ENCODE results near the gene AHCYL2. TPM values are rescaled to one million over a fixed set of nuclear protein-coding genes. Genes with fewer than 3 reads are reported as not detected.

The AHCYL2 gene
- polyA plus RNA-seq, 1 donor from 2014 or later: 39.9 TPM

DNA sequence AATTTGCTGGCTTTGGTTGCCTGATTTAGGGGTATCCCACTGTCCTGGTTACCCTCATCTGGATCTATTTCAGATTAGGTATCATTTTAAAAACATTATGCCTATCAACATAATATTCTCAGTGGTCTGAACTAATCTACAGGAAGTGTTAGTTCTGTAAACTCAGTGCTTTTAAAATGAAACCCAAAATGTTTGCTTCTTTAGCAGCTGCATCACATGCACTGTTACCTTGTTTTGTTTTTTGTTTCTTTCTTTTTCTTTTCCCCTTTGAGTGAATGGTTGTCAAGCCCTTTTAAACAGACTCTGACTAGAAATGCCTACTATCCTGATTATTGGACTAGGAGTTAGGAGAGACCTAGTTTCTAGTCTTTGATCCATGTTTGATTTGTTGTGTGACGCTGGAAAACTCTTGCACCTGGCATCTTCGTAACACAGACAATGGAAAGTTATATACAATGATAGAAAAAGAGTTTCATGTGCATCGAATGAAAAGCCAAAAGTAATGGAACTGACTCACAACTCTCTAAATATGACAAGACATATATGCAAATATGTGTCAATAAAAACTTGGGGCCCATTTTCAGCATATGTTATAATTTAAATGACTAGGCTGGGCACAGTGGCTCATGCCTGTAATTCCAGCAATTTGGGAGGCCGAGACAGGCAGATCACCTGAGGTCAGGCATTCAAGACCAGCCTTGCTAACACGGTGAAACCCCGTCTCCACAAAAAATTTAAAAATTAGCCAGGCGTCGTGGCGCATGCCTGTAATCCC lies 157.1 kb downstream of the AHCYL2 start:
- Histone ChIP-seq H3F3A (ENCODE audit: insufficient read depth, low read length, poor library complexity, severe bottlenecking) (no peaks in the 10 kb centered on the region), H3K9ac (ENCODE audit: low read length) (no peak overlapping the region), H3K79me2 (replicated peaks; ENCODE audit: insufficient read depth, low read length) (no peaks in the 10 kb centered on the region), H2AFZ (ENCODE audit: low read depth, low read length) (no peak overlapping the region), H3K4me2 (ENCODE audit: low read length) (no peak overlapping the region), H3K9me3 (ENCODE audit: low read length) (no peaks in the 10 kb centered on the region), H3K9me2 (ENCODE audit: insufficient read depth, low read length) (no peaks in the 10 kb centered on the region), H3K4me3 (ENCODE audit: low read length) (no peak overlapping the region), H4K20me1 (ENCODE audit: insufficient read depth) (no peaks in the 10 kb centered on the region), H3K36me3 (ENCODE audit: insufficient read depth, low read length) (no peaks in the 10 kb centered on the region), H3K27ac (ENCODE audit: low read length) (no peak overlapping the region), H3K27me3 (ENCODE audit: insufficient read depth, low read depth, low read length) (no peaks in the 10 kb centered on the region)
- TF ChIP-seq RAD21 (conservative IDR thresholded peaks at IDR 0.05): no peak
- no peak for TF ChIP-seq MXI1 (conservative IDR thresholded peaks at IDR 0.05; ENCODE audit: poor library complexity, severe bottlenecking)
- no peak for TF ChIP-seq POLR2AphosphoS5 (IDR thresholded peaks at IDR 0.05)
- TF ChIP-seq, protein P1, sequence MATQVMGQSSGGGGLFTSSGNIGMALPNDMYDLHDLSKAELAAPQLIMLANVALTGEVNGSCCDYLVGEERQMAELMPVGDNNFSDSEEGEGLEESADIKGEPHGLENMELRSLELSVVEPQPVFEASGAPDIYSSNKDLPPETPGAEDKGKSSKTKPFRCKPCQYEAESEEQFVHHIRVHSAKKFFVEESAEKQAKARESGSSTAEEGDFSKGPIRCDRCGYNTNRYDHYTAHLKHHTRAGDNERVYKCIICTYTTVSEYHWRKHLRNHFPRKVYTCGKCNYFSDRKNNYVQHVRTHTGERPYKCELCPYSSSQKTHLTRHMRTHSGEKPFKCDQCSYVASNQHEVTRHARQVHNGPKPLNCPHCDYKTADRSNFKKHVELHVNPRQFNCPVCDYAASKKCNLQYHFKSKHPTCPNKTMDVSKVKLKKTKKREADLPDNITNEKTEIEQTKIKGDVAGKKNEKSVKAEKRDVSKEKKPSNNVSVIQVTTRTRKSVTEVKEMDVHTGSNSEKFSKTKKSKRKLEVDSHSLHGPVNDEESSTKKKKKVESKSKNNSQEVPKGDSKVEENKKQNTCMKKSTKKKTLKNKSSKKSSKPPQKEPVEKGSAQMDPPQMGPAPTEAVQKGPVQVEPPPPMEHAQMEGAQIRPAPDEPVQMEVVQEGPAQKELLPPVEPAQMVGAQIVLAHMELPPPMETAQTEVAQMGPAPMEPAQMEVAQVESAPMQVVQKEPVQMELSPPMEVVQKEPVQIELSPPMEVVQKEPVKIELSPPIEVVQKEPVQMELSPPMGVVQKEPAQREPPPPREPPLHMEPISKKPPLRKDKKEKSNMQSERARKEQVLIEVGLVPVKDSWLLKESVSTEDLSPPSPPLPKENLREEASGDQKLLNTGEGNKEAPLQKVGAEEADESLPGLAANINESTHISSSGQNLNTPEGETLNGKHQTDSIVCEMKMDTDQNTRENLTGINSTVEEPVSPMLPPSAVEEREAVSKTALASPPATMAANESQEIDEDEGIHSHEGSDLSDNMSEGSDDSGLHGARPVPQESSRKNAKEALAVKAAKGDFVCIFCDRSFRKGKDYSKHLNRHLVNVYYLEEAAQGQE (IDR thresholded peaks at IDR 0.05; ENCODE audit: borderline replicate concordance): no peak
- no peak for TF ChIP-seq EP300 (conservative IDR thresholded peaks at IDR 0.05; ENCODE audit: poor library complexity, severe bottlenecking)
- TF ChIP-seq SMC3 (conservative IDR thresholded peaks at IDR 0.05; ENCODE audit: poor library complexity): no peak
- no peak for TF ChIP-seq EZH2 (IDR thresholded peaks at IDR 0.05; ENCODE audit: borderline replicate concordance, insufficient read depth, low read length, poor library complexity, severe bottlenecking)
- TF ChIP-seq, protein P2, sequence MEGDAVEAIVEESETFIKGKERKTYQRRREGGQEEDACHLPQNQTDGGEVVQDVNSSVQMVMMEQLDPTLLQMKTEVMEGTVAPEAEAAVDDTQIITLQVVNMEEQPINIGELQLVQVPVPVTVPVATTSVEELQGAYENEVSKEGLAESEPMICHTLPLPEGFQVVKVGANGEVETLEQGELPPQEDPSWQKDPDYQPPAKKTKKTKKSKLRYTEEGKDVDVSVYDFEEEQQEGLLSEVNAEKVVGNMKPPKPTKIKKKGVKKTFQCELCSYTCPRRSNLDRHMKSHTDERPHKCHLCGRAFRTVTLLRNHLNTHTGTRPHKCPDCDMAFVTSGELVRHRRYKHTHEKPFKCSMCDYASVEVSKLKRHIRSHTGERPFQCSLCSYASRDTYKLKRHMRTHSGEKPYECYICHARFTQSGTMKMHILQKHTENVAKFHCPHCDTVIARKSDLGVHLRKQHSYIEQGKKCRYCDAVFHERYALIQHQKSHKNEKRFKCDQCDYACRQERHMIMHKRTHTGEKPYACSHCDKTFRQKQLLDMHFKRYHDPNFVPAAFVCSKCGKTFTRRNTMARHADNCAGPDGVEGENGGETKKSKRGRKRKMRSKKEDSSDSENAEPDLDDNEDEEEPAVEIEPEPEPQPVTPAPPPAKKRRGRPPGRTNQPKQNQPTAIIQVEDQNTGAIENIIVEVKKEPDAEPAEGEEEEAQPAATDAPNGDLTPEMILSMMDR (IDR thresholded peaks at IDR 0.05; ENCODE audit: poor library complexity, severe bottlenecking): no peak
- TF ChIP-seq TAF1 (IDR thresholded peaks at IDR 0.05; ENCODE audit: low read depth): no peak

DNA sequence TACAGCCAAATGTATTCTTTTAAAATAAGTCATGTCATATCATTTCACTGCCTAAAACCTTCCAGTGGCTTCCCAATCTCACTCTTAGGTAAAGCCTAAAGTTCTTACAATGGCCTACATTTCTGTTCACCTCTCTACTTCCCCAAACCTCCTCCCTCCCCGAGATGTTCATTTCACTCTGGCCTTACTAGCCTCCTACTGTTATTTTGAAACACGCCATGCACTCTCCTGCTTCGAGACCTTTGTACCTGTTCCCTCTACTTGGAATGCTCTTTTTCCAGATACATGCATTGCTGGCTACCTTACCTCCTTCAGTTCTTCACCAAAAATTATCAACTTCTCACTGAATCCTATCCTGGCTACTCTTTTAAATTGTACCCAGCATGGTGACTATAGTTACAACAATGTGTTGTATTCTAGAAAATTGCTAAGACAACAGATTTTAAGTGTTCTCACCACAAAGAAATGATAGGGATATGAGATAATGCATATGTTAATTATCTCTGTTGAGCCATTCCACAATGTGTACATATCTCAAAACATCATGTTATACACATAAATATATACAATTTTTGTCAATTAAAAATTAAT lies 158.8 kb downstream of the AHCYL2 start:
- H3K27me3 ChIP-seq (ENCODE audit: insufficient read depth, low read depth, low read length): no peaks in the 10 kb centered on the region
- TF ChIP-seq, protein P1 (IDR thresholded peaks at IDR 0.05; ENCODE audit: borderline replicate concordance): no peak
- TF ChIP-seq SMC3 (conservative IDR thresholded peaks at IDR 0.05; ENCODE audit: poor library complexity): no peak
- TF ChIP-seq MXI1 (conservative IDR thresholded peaks at IDR 0.05; ENCODE audit: poor library complexity, severe bottlenecking): no peak
- TF ChIP-seq EZH2 (IDR thresholded peaks at IDR 0.05; ENCODE audit: borderline replicate concordance, insufficient read depth, low read length, poor library complexity, severe bottlenecking): no peak
- TF ChIP-seq TAF1 (IDR thresholded peaks at IDR 0.05; ENCODE audit: low read depth): no peak
- TF ChIP-seq POLR2AphosphoS5 (IDR thresholded peaks at IDR 0.05): no peak
- no peak for TF ChIP-seq RAD21 (conservative IDR thresholded peaks at IDR 0.05)
- TF ChIP-seq, protein P2 (IDR thresholded peaks at IDR 0.05; ENCODE audit: poor library complexity, severe bottlenecking): no peak
- no peak for TF ChIP-seq EP300 (conservative IDR thresholded peaks at IDR 0.05; ENCODE audit: poor library complexity, severe bottlenecking)
- H3K79me2 ChIP-seq (replicated peaks; ENCODE audit: insufficient read depth, low read length): no peaks in the 10 kb centered on the region
- no peaks in the 10 kb centered on the region for H4K20me1 ChIP-seq (ENCODE audit: insufficient read depth)
- no peak overlapping the region for H2AFZ ChIP-seq (ENCODE audit: low read depth, low read length)
- no peaks in the 10 kb centered on the region for H3K9me3 ChIP-seq (ENCODE audit: low read length)
- no peak overlapping the region for H3K4me2 ChIP-seq (ENCODE audit: low read length)
- H3K9me2 ChIP-seq (ENCODE audit: insufficient read depth, low read length): no peaks in the 10 kb centered on the region
- no peaks in the 10 kb centered on the region for H3F3A ChIP-seq (ENCODE audit: insufficient read depth, low read length, poor library complexity, severe bottlenecking)
- H3K9ac ChIP-seq (ENCODE audit: low read length): no peak overlapping the region
- no peak overlapping the region for H3K27ac ChIP-seq (ENCODE audit: low read length)
- H3K4me3 ChIP-seq (ENCODE audit: low read length): no peak overlapping the region
- peaks cover 5% of the 10 kb centered on the region for H3K36me3 ChIP-seq (ENCODE audit: insufficient read depth, low read length)

All from neural cell (in vitro differentiated cells).